ENCODE results near the gene RXRA. TPM values are rescaled to one million over a fixed set of nuclear protein-coding genes. Genes with fewer than 3 reads are reported as not detected.

Gene RXRA
- total RNA-seq, 1 donor from 2014 or later, result 6.6 TPM

GRCh38 chr9:134324359-134325095, 1.7 kb upstream of the RXRA start:
- DNase-seq, result no peak

- DNase-seq, result no peak
Measured at GRCh38 chr9:134325096-134325812, 1.0 kb upstream of the RXRA start.

DNA sequence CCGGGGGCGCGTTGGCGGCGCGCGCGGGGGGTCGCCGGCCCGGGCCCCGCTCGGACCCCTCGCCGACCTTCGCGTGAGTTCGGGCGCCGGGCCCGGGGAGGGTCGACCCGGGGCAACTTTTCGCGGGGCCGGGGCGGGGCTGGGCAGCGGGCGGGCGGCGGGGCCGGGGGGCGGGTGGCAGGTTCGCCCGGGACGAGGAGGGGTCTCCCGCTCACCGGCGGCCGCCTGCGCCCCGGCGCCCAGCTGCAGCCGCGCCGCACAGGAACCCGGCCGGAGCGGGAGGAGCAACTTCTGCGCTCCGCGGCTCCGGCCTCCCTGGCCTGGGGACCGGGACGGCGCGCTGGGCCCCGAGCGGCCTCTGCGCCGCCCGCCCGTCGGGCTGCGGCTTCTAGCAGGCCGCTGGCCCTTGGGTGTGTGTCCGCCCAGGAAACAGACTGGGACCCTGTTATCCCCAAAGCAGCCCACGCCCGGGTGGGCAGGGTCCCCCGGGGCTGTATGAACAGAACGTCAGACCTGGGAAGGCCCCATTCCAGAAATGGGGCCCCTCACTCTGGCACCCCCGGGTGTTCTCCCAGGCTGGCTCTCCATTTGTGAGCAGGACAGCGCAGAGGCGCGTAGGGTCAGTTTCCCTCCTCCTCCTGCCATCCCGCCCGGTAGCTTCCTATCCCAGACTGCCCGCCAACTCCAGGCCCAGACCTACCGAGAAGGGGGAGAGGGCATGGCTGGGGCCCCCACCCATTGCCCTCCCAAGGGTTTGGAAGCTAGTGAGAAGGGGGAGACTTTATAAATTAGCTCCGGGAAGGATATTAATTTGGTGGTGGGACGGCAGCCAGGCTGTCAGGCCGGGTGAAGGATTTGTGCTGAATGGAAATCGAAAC, 708 bp downstream of the RXRA start:
- DNase-seq, result no peak

- no peak for DNase-seq
Measured at GRCh38 chr9:134327671-134328231, 1.5 kb downstream of the RXRA start.

DNA sequence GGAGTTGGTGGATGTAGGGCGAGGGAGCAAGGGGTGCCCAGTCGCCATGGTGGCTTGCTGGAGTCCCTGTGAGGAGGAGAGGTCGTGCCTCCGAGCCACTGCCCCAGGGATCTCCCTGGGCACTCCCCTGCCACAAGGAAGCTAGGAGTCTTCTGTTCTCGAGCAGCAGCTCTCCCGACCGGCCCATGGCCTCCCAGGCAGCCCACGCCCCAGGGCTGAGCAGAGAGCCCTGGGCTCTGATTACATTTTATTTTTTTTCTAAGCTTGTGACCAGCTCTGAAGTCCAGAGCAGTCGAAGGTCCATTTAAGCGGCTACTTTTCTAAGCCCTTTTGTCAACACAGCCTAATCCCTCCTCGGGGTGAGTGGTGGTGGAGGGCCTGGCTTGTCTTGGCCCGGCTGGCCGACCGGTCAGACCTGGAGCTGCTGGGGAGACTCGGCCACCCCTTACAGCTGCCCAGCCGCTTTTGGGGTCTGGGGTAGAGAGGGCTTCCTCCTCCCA, 2.1 kb downstream of the RXRA start:
- DNase-seq, result no peak

DNA sequence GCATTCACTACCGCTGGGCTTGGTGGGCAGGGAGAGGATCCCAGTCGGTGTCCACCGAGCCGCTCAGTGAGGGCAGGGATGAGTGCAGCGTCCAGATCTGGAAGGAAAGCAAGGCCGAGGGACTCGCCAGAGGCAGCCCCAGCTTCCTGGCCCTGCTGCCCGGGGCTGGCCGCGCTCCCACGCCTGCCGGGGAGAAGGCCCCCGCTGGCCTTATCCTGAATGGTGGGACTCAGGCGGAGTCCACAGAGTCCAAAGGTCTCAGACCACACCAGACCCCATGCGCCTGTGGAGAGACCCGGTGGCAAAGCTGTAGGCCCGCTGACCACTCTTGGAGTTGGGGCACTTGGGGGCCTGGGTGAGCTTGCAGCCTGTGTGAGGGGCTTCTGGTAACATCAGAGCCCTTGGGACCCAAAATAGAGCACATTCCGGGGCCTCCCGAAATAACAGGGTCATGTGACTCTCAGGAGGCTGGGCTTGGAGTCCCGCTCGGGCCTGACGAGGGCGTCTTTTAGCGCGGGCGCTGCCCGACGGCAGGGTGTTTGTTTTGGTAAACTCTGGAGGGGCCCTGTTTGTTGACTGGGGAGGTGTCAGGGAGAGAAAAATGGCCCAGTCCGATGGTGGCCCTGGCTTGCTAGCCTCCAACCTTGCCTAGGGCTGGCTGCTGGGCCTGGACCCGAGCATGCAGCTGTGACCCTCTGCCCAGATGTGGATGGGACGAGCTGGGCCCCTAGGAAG, 2.8 kb downstream of the RXRA start:
- no peak for DNase-seq

DNA sequence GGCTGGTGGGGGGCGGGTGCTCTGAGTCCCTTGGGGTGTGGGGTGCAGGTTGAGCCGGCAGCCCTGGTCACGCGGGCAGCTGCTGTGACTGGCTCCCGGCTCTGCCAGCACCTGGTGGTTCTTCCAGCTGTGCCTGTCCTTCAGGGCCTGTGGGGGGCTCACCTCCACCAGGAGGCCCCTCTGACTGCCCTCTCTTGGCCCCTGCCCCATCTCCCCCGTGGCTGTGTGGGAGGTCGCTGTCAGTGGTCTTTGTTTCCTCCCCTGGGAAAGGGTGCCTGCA, 3.3 kb downstream of the RXRA start:
- DNase-seq, result no peak

- DNase-seq, result no peak
Measured at GRCh38 chr9:134329886-134330285, 3.6 kb downstream of the RXRA start.

- DNase-seq, result no peak
Measured at GRCh38 chr9:134330590-134330989, 4.3 kb downstream of the RXRA start.

GRCh38 chr9:134331186-134332025, 5.2 kb downstream of the RXRA start:
- no peak for DNase-seq

- DNase-seq, result no peak
Measured at GRCh38 chr9:134332266-134332665, 6.0 kb downstream of the RXRA start.

DNA sequence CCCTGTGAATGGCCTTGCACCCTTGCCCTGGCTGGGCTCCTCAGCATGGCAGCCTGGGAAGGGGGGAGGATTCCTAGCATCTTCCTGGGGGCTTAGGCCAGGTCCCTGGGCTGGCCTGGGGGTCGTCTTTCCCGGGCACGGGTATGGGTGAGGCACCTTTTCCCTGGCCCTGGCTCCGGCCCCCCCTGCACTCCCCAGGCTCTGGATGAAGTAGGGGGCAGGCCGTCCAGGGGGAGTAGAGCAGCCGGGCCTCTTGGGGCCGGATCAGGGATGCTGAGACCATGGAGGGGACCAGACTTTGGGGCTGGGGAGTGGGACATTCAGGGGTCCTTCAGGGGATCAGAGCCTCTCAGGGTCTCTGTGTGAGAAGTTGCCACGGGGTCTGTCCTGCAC, 6.6 kb downstream of the RXRA start:
- DNase-seq, result no peak

GRCh38 chr9:134333234-134333873, 7.1 kb downstream of the RXRA start:
- DNase-seq, result no peak

- DNase-seq, result no peak
Measured at GRCh38 chr9:134333874-134334581, 7.8 kb downstream of the RXRA start.

DNA sequence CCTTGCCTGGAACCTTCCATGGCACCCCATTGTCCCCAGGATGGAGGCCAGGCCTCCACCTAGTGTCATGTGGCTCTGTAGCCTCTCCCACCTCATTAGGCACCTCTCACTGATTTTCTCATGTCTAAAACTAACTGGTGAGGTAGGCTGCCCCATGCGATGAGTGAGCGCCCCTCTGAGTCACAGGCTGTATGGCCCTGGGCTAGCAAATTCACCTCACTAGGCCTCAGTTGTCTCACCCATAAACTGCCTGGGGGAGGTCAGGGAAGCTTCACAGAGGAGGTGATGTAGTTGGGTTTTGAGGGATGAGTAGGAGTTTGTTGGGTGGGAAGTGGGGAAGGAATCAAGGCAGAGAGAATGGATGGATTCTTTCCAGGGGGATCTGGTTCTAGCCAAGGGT, 8.8 kb downstream of the RXRA start:
- no peak for DNase-seq

GRCh38 chr9:134335486-134336220, 9.4 kb downstream of the RXRA start:
- DNase-seq, result no peak

DNA sequence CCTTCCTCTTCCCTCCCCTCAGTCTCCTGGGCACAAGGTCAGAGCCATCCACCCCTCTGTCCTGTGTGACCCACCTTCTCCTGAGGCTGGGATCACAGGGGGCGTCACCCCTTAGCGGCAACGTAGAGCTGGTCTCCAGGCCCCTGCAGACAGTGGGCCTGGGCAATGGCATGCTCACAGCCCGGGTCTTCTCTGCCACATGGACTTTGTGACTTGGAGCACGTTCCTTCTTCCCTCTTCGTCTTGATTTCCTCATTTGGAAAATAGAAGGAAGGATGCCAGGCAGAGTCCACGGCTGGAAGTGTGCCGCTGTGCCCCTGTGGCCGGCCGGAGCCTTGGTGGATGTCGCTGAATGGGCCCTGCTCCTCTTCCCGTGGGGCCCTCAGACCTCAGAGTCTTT, 10.0 kb downstream of the RXRA start:
- DNase-seq, result no peak

- DNase-seq, result no peak
Measured at GRCh38 chr9:134336924-134337323, 10.7 kb downstream of the RXRA start.

DNA sequence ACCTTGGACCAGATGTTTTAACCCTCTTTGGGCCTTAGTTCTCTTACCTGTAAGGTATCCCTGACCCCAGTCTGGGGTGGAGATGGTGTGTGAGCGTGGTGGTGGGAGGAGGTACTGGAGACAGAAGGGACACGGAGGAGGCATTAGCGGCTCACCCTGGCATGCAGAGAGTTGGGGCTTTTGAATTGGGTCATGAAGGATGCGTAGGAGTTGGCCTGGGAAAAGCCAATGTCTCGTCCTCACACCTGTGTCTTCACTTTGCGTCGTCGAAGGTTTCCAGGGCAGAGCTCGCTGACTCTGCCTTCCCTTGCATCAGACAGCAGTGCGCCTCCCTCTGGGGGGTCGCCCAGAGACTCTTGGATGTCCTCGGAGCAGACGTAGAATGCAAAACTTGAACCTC, 11.2 kb downstream of the RXRA start:
- DNase-seq, result no peak
